Panc1 (cell line): ENCODE measurements around the gene C1orf105. TPM values are rescaled to one million over a fixed set of nuclear protein-coding genes. Genes with fewer than 3 reads are reported as not detected.
A peak's percentile ranks its signal among the peaks of the same experiment; 100 is the strongest.

Source experiments
- ATAC-seq: fragments of 200-7000 bp; cut with Tn5 transposase; 2 replicates; pipeline ENCODE4 v1.9.1; 2020; ENCODE audit warnings: mild to moderate bottlenecking, moderate library complexity
- BruUV-seq: library from RNA; stranded (reverse); fragments of 400-500 nt; replicated peaks from 2 replicates; lab custom pipeline; 2021; lab: Mats Ljungman, UMichigan
- CTCF ChIA-PET: fragments of 300-600 bp; sonication (Branson Sonifier 250); formaldehyde crosslinking; loops from one replicate; lab custom pipeline; 2022; ENCODE audit warnings: antibody characterized with exemption; lab: Charles Lee
- POLR2A ChIA-PET: fragments of 300-600 bp; sonication (Branson Sonifier 250); formaldehyde crosslinking; loops from one replicate; lab custom pipeline; 2022; ENCODE audit warnings: antibody characterized with exemption; lab: Charles Lee
- DNase-seq: peaks from one replicate; pipeline ENCODE4 v3.0.0-alpha.2; 2010; ENCODE audit warnings: low read depth, low spot score
- H3K27ac ChIP-seq: 2 replicates; pipeline ENCODE4 v1.5.1; 2011; ENCODE audit warnings: mild to moderate bottlenecking, low read length, inconsistent platforms
- H3K27me3 ChIP-seq: fragments of 200-500 bp; sonication (Bioruptor generic); 2 replicates; pipeline ENCODE4 v1.6.0; 2014; ENCODE audit warnings: low read length, inconsistent platforms; ENCODE audit not compliant: control insufficient read depth, insufficient read depth
- H3K36me3 ChIP-seq: fragments of 200-500 bp; sonication (Bioruptor generic); 2 replicates; pipeline ENCODE4 v1.5.1; 2014; ENCODE audit warnings: inconsistent platforms, mild to moderate bottlenecking, low read length, moderate library complexity; ENCODE audit not compliant: control insufficient read depth, insufficient read depth
- H3K4me1 ChIP-seq: 2 replicates; pipeline ENCODE4 v1.5.1; 2011; ENCODE audit warnings: inconsistent platforms, mild to moderate bottlenecking, low read length, moderate library complexity; ENCODE audit not compliant: control insufficient read depth, insufficient read depth
- H3K4me3 ChIP-seq, 2 experiments: 2 replicates each; pipeline ENCODE4 v1.5.1; 2011 to 2012; ENCODE audit warnings: low read depth in 2 of 2, low read length in 2 of 2, mild to moderate bottlenecking in 2 of 2, inconsistent platforms in 1 of 2, moderate library complexity in 1 of 2
- H3K9me3 ChIP-seq: fragments of 200-500 bp; sonication (Bioruptor generic); 2 replicates; pipeline ENCODE4 v1.5.1; 2014; ENCODE audit warnings: low read depth, mild to moderate bottlenecking, inconsistent platforms, low read length, moderate library complexity; ENCODE audit not compliant: control insufficient read depth, insufficient read depth
- CTCF ChIP-seq: fragments of 450-650 bp; IDR thresholded peaks from 2 replicates; pipeline ENCODE4 v1.5.1; 2017; ENCODE audit warnings: mild to moderate bottlenecking
- POLR2AphosphoS5 ChIP-seq: IDR thresholded peaks from 2 replicates; pipeline ENCODE4 v1.6.1; 2012; ENCODE audit warnings: mild to moderate bottlenecking, low read depth, low read length, moderate library complexity
- REST ChIP-seq, 2 experiments: IDR thresholded peaks; 2 replicates each; pipeline ENCODE4 v1.6.1; 2011 to 2012; ENCODE audit warnings: low read depth in 2 of 2, control low read depth in 1 of 2, low read length in 1 of 2, mild to moderate bottlenecking in 1 of 2, moderate library complexity in 1 of 2; ENCODE audit not compliant: insufficient read depth in 1 of 2
- SIN3A ChIP-seq: IDR thresholded peaks from 2 replicates; pipeline ENCODE4 v1.6.1; 2012; ENCODE audit warnings: low read depth, mild to moderate bottlenecking, low read length, moderate library complexity, borderline replicate concordance; ENCODE audit not compliant: insufficient read depth
- TCF7L2 ChIP-seq: IDR thresholded peaks from 2 replicates; pipeline ENCODE4 v1.6.1; 2011; ENCODE audit warnings: mild to moderate bottlenecking, low read depth, low read length, inconsistent platforms
- in situ Hi-C: cut with HindIII; loops from 2 replicates; pipeline ENCODE4 v1.10.0; 2016; ENCODE audit warnings: low sequenced_read_pairs, low pct_unique_long_range_greater_than_20kb
- intact Hi-C: fragments of 100-400 bp; cut with micrococcal nuclease; formaldehyde crosslinking; loops from one replicate; pipeline ENCODE4 v1.10.0; 2022; ENCODE audit not compliant: unreplicated experiment
- total RNA-seq: library from RNA; stranded (reverse); gene quantifications from one replicate; pipeline ENCODE4 v1.2.1, GENCODE V29; 2021; ENCODE audit not compliant: unreplicated experiment

C1orf105 gene
- total RNA-seq, 1 experiment from 2014 or later: not detected

- intact Hi-C loops: loop anchor here (2.0 to 5.0 kb wide), 3 partner anchors 82 to 448 kb away; partner anchors contain the start of gene SUCO
- peak overlapping the region; percentile 7 to 29; a peak in 3 of 4 replicates for H3K4me3 ChIP-seq
- H3K27ac ChIP-seq: peak overlapping the region; percentile 65
- CTCF ChIA-PET: interaction anchor here (1.0 to 1.2 kb wide), 3 partner anchors 83 to 270 kb away, joined by 3 to 8 read pairs (median 4); partner anchors contain the start of gene SUCO
- no TSS peak for BruUV-seq
- H3K4me1 ChIP-seq: peaks cover 28% of the 10 kb centered on the region
- TF ChIP-seq TCF7L2 (no peak), POLR2AphosphoS5 (no peak), CTCF (peak; percentile 97), SIN3A (no peak), REST (IDR thresholded peaks at IDR 0.05; ENCODE audit: insufficient read depth in 1 of 2, low read depth in 2 of 2, low read length in 1 of 2) (no peak)
- ATAC-seq: peak; percentile 95
- POLR2A ChIA-PET: no interaction called here
- H3K9me3 ChIP-seq: no peaks in the 10 kb centered on the region
- in situ Hi-C loops: no loop called here
- H3K36me3 ChIP-seq: no peaks in the 10 kb centered on the region
- H3K27me3 ChIP-seq: no peaks in the 10 kb centered on the region
- DNase-seq: peak; percentile 66
Observed at GRCh38 chr1:172449585-172450523, 29.4 kb downstream of the C1orf105 start.

GRCh38 chr1:172450524-172450885 lies 30.0 kb downstream of the C1orf105 start:
- H3K27ac ChIP-seq: peak overlapping the region; percentile 65
- no TSS peak for BruUV-seq
- intact Hi-C loops (loop anchor here (2.0 kb wide), 1 partner anchor 268 kb away; no protein-coding TSS in a partner anchor), in situ Hi-C loops (no loop called here)
- ChIA-PET POLR2A (no interaction called here), CTCF (interaction anchor here (1.2 kb wide), 1 partner anchor 269 kb away, joined by 4 read pairs; no protein-coding TSS in a partner anchor)
- no peaks in the 10 kb centered on the region for H3K9me3 ChIP-seq
- H3K36me3 ChIP-seq: no peaks in the 10 kb centered on the region
- H3K4me1 ChIP-seq: peaks cover 28% of the 10 kb centered on the region
- H3K27me3 ChIP-seq: no peaks in the 10 kb centered on the region
- TF ChIP-seq TCF7L2: no peak
- H3K4me3 ChIP-seq: peak overlapping the region in 1 of 2 experiments; percentile 29; a peak in 2 of 4 replicates
- DNase-seq: no peak
- peak; percentile 16; the same call in 1 of the 2 replicates for ATAC-seq
